CD14-positive monocyte (primary cell): Measurements from ENCODE around the gene CDC14B. TPM values are rescaled to one million over a fixed set of nuclear protein-coding genes. Genes with fewer than 3 reads are reported as not detected.

Source experiments
- DNase-seq, 3 donors: peaks; one replicate each; pipeline ENCODE4 v3.0.0-alpha.2; 2011 to 2022
- H2AFZ ChIP-seq: 2 replicates; pipeline ENCODE4 v1.6.0; 2012; ENCODE audit warnings: mild to moderate bottlenecking, low read depth, low read length, inconsistent platforms; ENCODE audit not compliant: insufficient read depth, poor library complexity, severe bottlenecking
- H3K27ac ChIP-seq, 2 donors: 1 replicate in 1 of 2; 2 replicates in 1 of 2; pipeline ENCODE4 v1.5.1; 2012 to 2013; ENCODE audit warnings: low read length in 2 of 2, control low read depth in 1 of 2, inconsistent platforms in 1 of 2, low read depth in 1 of 2, mild to moderate bottlenecking in 1 of 2
- H3K27me3 ChIP-seq, 2 donors: one replicate each; pipeline versions ENCODE4 v1.6.0 to v1.6.1; 2011 to 2013; ENCODE audit warnings: low read length in 2 of 2; ENCODE audit not compliant: control insufficient read depth in 2 of 2, insufficient read depth in 2 of 2
- H3K36me3 ChIP-seq, 2 donors: replicated peaks in 1 of 2; 1 replicate in 1 of 2; 2 replicates in 1 of 2; pipeline versions ENCODE4 v1.5.1 to v1.6.1; 2012 to 2013; ENCODE audit warnings: low read length in 2 of 2, control low read depth in 1 of 2, inconsistent platforms in 1 of 2, mild to moderate bottlenecking in 1 of 2; ENCODE audit not compliant: insufficient read depth in 2 of 2, control insufficient read depth in 1 of 2
- H3K4me1 ChIP-seq, 2 donors: 1 replicate in 1 of 2; 2 replicates in 1 of 2; pipeline versions ENCODE4 v1.5.1 to v1.6.1; 2012 to 2013; ENCODE audit warnings: low read length in 2 of 2, control low read depth in 1 of 2, inconsistent platforms in 1 of 2, mild to moderate bottlenecking in 1 of 2, moderate library complexity in 1 of 2; ENCODE audit not compliant: insufficient read depth in 2 of 2, control insufficient read depth in 1 of 2
- H3K4me2 ChIP-seq: replicated peaks from 2 replicates; pipeline ENCODE3; 2012; ENCODE audit warnings: low read length, moderate library complexity, mild to moderate bottlenecking; ENCODE audit not compliant: poor library complexity, severe bottlenecking; ENCODE audit errors: extremely low read depth
- H3K4me3 ChIP-seq, 3 experiments: fragments of 200-600 bp in 1 of 3; sonication (generic) in 1 of 3; replicated peaks in 1 of 3; 1 replicate in 2 of 3; 2 replicates in 1 of 3; pipeline ENCODE4 v1.5.1; 2011 to 2013; ENCODE audit warnings: low read length in 3 of 3, mild to moderate bottlenecking in 3 of 3, control low read depth in 2 of 3, low read depth in 2 of 3, inconsistent platforms in 1 of 3, moderate library complexity in 1 of 3
- H3K79me2 ChIP-seq: 2 replicates; pipeline ENCODE4 v1.6.0; 2012; ENCODE audit warnings: mild to moderate bottlenecking, control low read depth, inconsistent platforms, low read length, moderate library complexity; ENCODE audit not compliant: insufficient read depth
- H3K9ac ChIP-seq: 2 replicates; pipeline ENCODE4 v1.6.0; 2017; ENCODE audit warnings: low read length, mild to moderate bottlenecking; ENCODE audit not compliant: insufficient read depth, poor library complexity, severe bottlenecking
- H3K9me3 ChIP-seq, 2 donors: replicated peaks in 1 of 2; 1 replicate in 1 of 2; 2 replicates in 1 of 2; pipeline versions ENCODE4 v1.5.1 to v1.6.1; 2012 to 2013; ENCODE audit warnings: low read length in 2 of 2, control low read depth in 1 of 2; ENCODE audit not compliant: control insufficient read depth in 1 of 2, insufficient read depth in 1 of 2
- H4K20me1 ChIP-seq: 2 replicates; pipeline ENCODE4 v1.6.0; 2012; ENCODE audit warnings: mild to moderate bottlenecking, low read length, control low read depth, moderate library complexity; ENCODE audit not compliant: insufficient read depth
- H3K27ac Mint-ChIP-seq, 7 donors: one replicate each; pipeline ENCODE4 v1.8.0; 2020; ENCODE audit warnings: mild to moderate bottlenecking in 7 of 7, mixed read lengths in 7 of 7, moderate library complexity in 6 of 7, inconsistent platforms in 2 of 7
- H3K27me3 Mint-ChIP-seq, 3 donors: one replicate each; pipeline ENCODE4 v1.8.0; 2021 to 2022; ENCODE audit warnings: low read depth in 3 of 3, mild to moderate bottlenecking in 3 of 3, mixed read lengths in 3 of 3, moderate library complexity in 3 of 3, inconsistent platforms in 1 of 3
- H3K36me3 Mint-ChIP-seq, 2 donors: one replicate each; pipeline ENCODE4 v1.8.0; 2020; ENCODE audit warnings: mixed read lengths in 2 of 2, inconsistent platforms in 1 of 2, mild to moderate bottlenecking in 1 of 2
- H3K4me1 Mint-ChIP-seq: one replicate; pipeline ENCODE4 v1.8.0; 2020; ENCODE audit warnings: mild to moderate bottlenecking, mixed read lengths
- H3K4me3 Mint-ChIP-seq, 2 donors: one replicate each; pipeline ENCODE4 v1.8.0; 2020; ENCODE audit warnings: mild to moderate bottlenecking in 2 of 2, mixed read lengths in 2 of 2, moderate library complexity in 1 of 2
- H3K9me3 Mint-ChIP-seq, 7 donors: one replicate each; pipeline ENCODE4 v1.8.0; 2020 to 2022; ENCODE audit warnings: mixed read lengths in 7 of 7, mild to moderate bottlenecking in 6 of 7, moderate library complexity in 6 of 7, inconsistent platforms in 2 of 7
- CTCF ChIP-seq: fragments of 200-600 bp; IDR thresholded peaks from one replicate; pipeline ENCODE4 v1.8.0; 2022; ENCODE audit warnings: antibody characterized with exemption, mild to moderate bottlenecking
- WGBS: methylation state at CpG from one replicate; pipeline ENCODE4 v1.1.5; 2013; ENCODE audit warnings: missing lambda C conversion rate; ENCODE audit not compliant: insufficient coverage; 5-methylcytosine and 5-hydroxymethylcytosine counted together
- intact Hi-C, 2 donors: fragments of 100-400 bp; cut with micrococcal nuclease; formaldehyde crosslinking; loops; one replicate each; pipeline versions ENCODE4 v1.15.0 to v1.15.1; 2023
- polyA plus RNA-seq, 3 donors: library from polyadenylated mRNA; depleted of rRNA in 1 of 3; unstranded in 2 of 3; stranded (reverse) in 1 of 3; fragments of 300-500 nt in 2 of 3; fragments of >200 nt in 1 of 3; fragmentation: Illumina TruSeq in 2 of 3; gene quantifications; 1 replicate in 2 of 3; 2 replicates in 1 of 3; pipeline ENCODE4 v1.2.3, GENCODE V29; 2012 to 2021

Gene CDC14B
- polyA plus RNA-seq, 3 donors = 0.03 to 0.47 (median 0.44) TPM

- no peak overlapping the region for H3K4me3 ChIP-seq
- H3K4me2 ChIP-seq = no peak overlapping the region
- no peak overlapping the region for H3K27ac Mint-ChIP-seq
- H3K36me3 Mint-ChIP-seq = no peaks in the 10 kb centered on the region
- DNase-seq = no peak
- no peaks in the 10 kb centered on the region for H3K4me1 ChIP-seq
- no peaks in the 10 kb centered on the region for H3K36me3 ChIP-seq
- no peak overlapping the region for H3K9ac ChIP-seq
- peaks cover 1 to 2% (median 1%) of the 10 kb centered on the region in 3 donors for H3K27me3 Mint-ChIP-seq
- no peaks in the 10 kb centered on the region for H3K79me2 ChIP-seq
- WGBS = 56% methylated on average over 1 of the region's 2 CpGs
- H3K4me3 Mint-ChIP-seq = no peak overlapping the region
- H3K27me3 ChIP-seq = no peaks in the 10 kb centered on the region
- H3K27ac ChIP-seq = no peak overlapping the region
- no peaks in the 10 kb centered on the region for H4K20me1 ChIP-seq
- intact Hi-C loops = no loop called here
- no peak overlapping the region for H2AFZ ChIP-seq
- H3K9me3 Mint-ChIP-seq = peaks cover 0 to 2% (median 0%) of the 10 kb centered on the region in 7 donors
- TF ChIP-seq CTCF = no peak
- no peaks in the 10 kb centered on the region for H3K9me3 ChIP-seq
- peaks cover 2% of the 10 kb centered on the region for H3K4me1 Mint-ChIP-seq
These were observed 109.8 kb downstream of the CDC14B start for GRCh38 chr9:96509848-96510247.

GRCh38 chr9:96509026-96509425, 110.6 kb downstream of the CDC14B start:
- Mint-ChIP-seq H3K4me1 (peaks cover 2% of the 10 kb centered on the region), H3K27me3 (peaks cover 1 to 3% (median 2%) of the 10 kb centered on the region in 3 donors), H3K4me3 (no peak overlapping the region), H3K9me3 (peaks cover 0 to 2% (median 0%) of the 10 kb centered on the region in 7 donors), H3K27ac (no peak overlapping the region), H3K36me3 (no peaks in the 10 kb centered on the region)
- no peak overlapping the region for H3K4me2 ChIP-seq
- TF ChIP-seq CTCF = no peak
- WGBS = 86% methylated on average over 1 of the region's 5 CpGs
- H3K4me3 ChIP-seq = no peak overlapping the region
- H3K79me2 ChIP-seq = no peaks in the 10 kb centered on the region
- H3K4me1 ChIP-seq = no peaks in the 10 kb centered on the region
- no peaks in the 10 kb centered on the region for H3K9me3 ChIP-seq
- no peak for DNase-seq
- H3K36me3 ChIP-seq = no peaks in the 10 kb centered on the region
- no peak overlapping the region for H3K27ac ChIP-seq
- no peak overlapping the region for H2AFZ ChIP-seq
- H4K20me1 ChIP-seq = no peaks in the 10 kb centered on the region
- H3K9ac ChIP-seq = no peak overlapping the region
- intact Hi-C loops = no loop called here
- H3K27me3 ChIP-seq = no peaks in the 10 kb centered on the region
